Common myeloid progenitor, CD34-positive (primary cell): ENCODE results near the gene TBCD.

Experiments
- CTCF ChIA-PET: fragments of 350-600 bp; sonication (Branson Sonifier 250); formaldehyde crosslinking; loops from one replicate; lab custom pipeline; 2021; ENCODE audit warnings: antibody characterized with exemption; lab: Charles Lee
- POLR2A ChIA-PET: fragments of 350-600 bp; sonication (Branson Sonifier 250); formaldehyde crosslinking; loops from one replicate; lab custom pipeline; 2021; ENCODE audit warnings: antibody characterized with exemption; lab: Charles Lee
- DNase-seq, 3 donors: peaks; one replicate each; pipeline versions ENCODE4 v3.0.0 to v3.0.0-alpha.2; 2013
- H3K27ac ChIP-seq, 2 experiments: 1 replicate in 1 of 2; 2 replicates in 1 of 2; pipeline ENCODE4 v1.7.0; 2013; ENCODE audit warnings: inconsistent platforms in 2 of 2, low read length in 2 of 2, mild to moderate bottlenecking in 2 of 2, low read depth in 1 of 2, moderate library complexity in 1 of 2; ENCODE audit not compliant: severe bottlenecking in 2 of 2, insufficient read depth in 1 of 2, poor library complexity in 1 of 2
- H3K27me3 ChIP-seq, 5 experiments: replicated peaks in 2 of 5; 1 replicate in 3 of 5; 2 replicates in 2 of 5; pipeline versions ENCODE4 v1.6.1 to v1.7.0; 2013; ENCODE audit warnings: low read length in 4 of 5, mild to moderate bottlenecking in 2 of 5, moderate library complexity in 2 of 5, inconsistent platforms in 1 of 5; ENCODE audit not compliant: insufficient read depth in 5 of 5, control insufficient read depth in 4 of 5
- H3K36me3 ChIP-seq, 4 experiments: 1 replicate in 2 of 4; 2 replicates in 2 of 4; pipeline versions ENCODE4 v1.6.1 to v1.7.0; 2013; ENCODE audit warnings: low read length in 3 of 4, control low read depth in 1 of 4, mild to moderate bottlenecking in 1 of 4; ENCODE audit not compliant: control insufficient read depth in 4 of 4, insufficient read depth in 4 of 4
- H3K4me1 ChIP-seq, 4 experiments: 1 replicate in 3 of 4; 2 replicates in 1 of 4; pipeline versions ENCODE4 v1.6.1 to v1.7.1; 2013; ENCODE audit warnings: low read length in 3 of 4, mild to moderate bottlenecking in 3 of 4, control low read depth in 1 of 4, inconsistent platforms in 1 of 4, moderate library complexity in 1 of 4; ENCODE audit not compliant: control insufficient read depth in 4 of 4, insufficient read depth in 4 of 4; ENCODE audit errors: control extremely low read depth in 1 of 4
- H3K4me3 ChIP-seq, 7 experiments: 1 replicate in 4 of 7; 2 replicates in 3 of 7; pipeline versions ENCODE4 v1.5.1 to v1.7.0; 2013; ENCODE audit warnings: mild to moderate bottlenecking in 7 of 7, low read length in 6 of 7, moderate library complexity in 6 of 7, inconsistent platforms in 2 of 7, low read depth in 2 of 7, control low read depth in 1 of 7; ENCODE audit not compliant: insufficient read depth in 4 of 7, control insufficient read depth in 1 of 7; ENCODE audit errors: extremely low read depth in 1 of 7
- H3K9me3 ChIP-seq, 5 experiments: 1 replicate in 4 of 5; 2 replicates in 1 of 5; pipeline versions ENCODE4 v1.6.1 to v1.7.1; 2013; ENCODE audit warnings: low read length in 4 of 5, mild to moderate bottlenecking in 2 of 5, inconsistent platforms in 1 of 5, low read depth in 1 of 5, moderate library complexity in 1 of 5; ENCODE audit not compliant: control insufficient read depth in 4 of 5, insufficient read depth in 2 of 5; ENCODE audit errors: control extremely low read depth in 1 of 5
- WGBS: methylation state at CpG from one replicate; pipeline ENCODE4 v1.1.5; 2013; ENCODE audit not compliant: insufficient coverage; 5-methylcytosine and 5-hydroxymethylcytosine counted together

TBCD gene

GRCh38 chr17:82895087-82895486, 143.2 kb downstream of the TBCD start:
- no peak for DNase-seq
- Histone ChIP-seq H3K4me1 (peaks cover 0 to 19% (median 15%) of the 10 kb centered on the region in 4 experiments), H3K9me3 (no peaks in the 10 kb centered on the region), H3K27me3 (no peaks in the 10 kb centered on the region), H3K27ac (no peak overlapping the region), H3K4me3 (no peak overlapping the region), H3K36me3 (peaks cover 4 to 34% (median 16%) of the 10 kb centered on the region in 4 experiments)
- ChIA-PET POLR2A (no interaction called here), CTCF (interaction anchor here (0.7 to 1.8 kb wide), 2 partner anchors 10 to 18 kb away, joined by 3 to 6 read pairs; no protein-coding TSS in a partner anchor)
- 94% methylated on average over 11 of the region's 12 CpGs for WGBS

- peaks cover 0 to 19% (median 15%) of the 10 kb centered on the region in 4 experiments for H3K4me1 ChIP-seq
- peaks cover 2 to 32% (median 14%) of the 10 kb centered on the region in 4 experiments for H3K36me3 ChIP-seq
- POLR2A ChIA-PET = interaction anchor here (0.7 kb wide), 1 partner anchor 11 kb away, joined by 3 read pairs; no protein-coding TSS in a partner anchor
- no peaks in the 10 kb centered on the region for H3K27me3 ChIP-seq
- CTCF ChIA-PET = interaction anchor here (1.2 to 2.1 kb wide), 3 partner anchors 11 to 22 kb away, joined by 3 to 6 read pairs (median 4); no protein-coding TSS in a partner anchor
- no peak overlapping the region for H3K27ac ChIP-seq
- DNase-seq = no peak
- H3K4me3 ChIP-seq = no peak overlapping the region
- H3K9me3 ChIP-seq = no peaks in the 10 kb centered on the region
- 94% methylated on average over 25 of the region's 29 CpGs for WGBS
Observed at GRCh38 chr17:82896071-82897000, 144.5 kb downstream of the TBCD start.

- CTCF ChIA-PET = interaction anchor here (1.2 to 2.1 kb wide), 2 partner anchors 21 to 22 kb away, joined by 3 to 6 read pairs; no protein-coding TSS in a partner anchor
- no peaks in the 10 kb centered on the region for H3K9me3 ChIP-seq
- peaks cover 2 to 34% (median 18%) of the 10 kb centered on the region in 4 experiments for H3K36me3 ChIP-seq
- H3K4me3 ChIP-seq = no peak overlapping the region
- no peak for DNase-seq
- no peaks in the 10 kb centered on the region for H3K27me3 ChIP-seq
- no peak overlapping the region for H3K27ac ChIP-seq
- peaks cover 0 to 18% (median 14%) of the 10 kb centered on the region in 4 experiments for H3K4me1 ChIP-seq
- POLR2A ChIA-PET = no interaction called here
- WGBS = 96% methylated on average over 15 of the region's 24 CpGs
Observed at GRCh38 chr17:82897514-82898249, 145.8 kb downstream of the TBCD start.

GRCh38 chr17:82898976-82899514, 147.2 kb downstream of the TBCD start:
- POLR2A ChIA-PET = no interaction called here
- Histone ChIP-seq H3K4me3 (no peak overlapping the region), H3K27ac (no peak overlapping the region), H3K9me3 (no peaks in the 10 kb centered on the region), H3K36me3 (peaks cover 2 to 41% (median 22%) of the 10 kb centered on the region in 4 experiments), H3K4me1 (peaks cover 0 to 4% (median 2%) of the 10 kb centered on the region in 4 experiments), H3K27me3 (no peaks in the 10 kb centered on the region)
- no peak for DNase-seq
- 97% methylated on average over 52 of the region's 53 CpGs for WGBS
- CTCF ChIA-PET = interaction anchor here (1.2 kb wide), 1 partner anchor 14 kb away, joined by 6 read pairs; no protein-coding TSS in a partner anchor

GRCh38 chr17:82899941-82900340, 148.1 kb downstream of the TBCD start:
- Histone ChIP-seq H3K36me3 (peaks cover 2 to 48% (median 26%) of the 10 kb centered on the region in 4 experiments), H3K27ac (no peak overlapping the region), H3K4me3 (no peak overlapping the region), H3K4me1 (no peaks in the 10 kb centered on the region), H3K9me3 (no peaks in the 10 kb centered on the region), H3K27me3 (no peaks in the 10 kb centered on the region)
- CTCF ChIA-PET = interaction anchor here (0.7 kb wide), 1 partner anchor 15 kb away, joined by 3 read pairs; no protein-coding TSS in a partner anchor
- POLR2A ChIA-PET = no interaction called here
- DNase-seq = no peak
- WGBS = 89% methylated on average over 4 of the region's 7 CpGs

- WGBS = 99% methylated on average over 18 of the region's 19 CpGs
- DNase-seq = no peak
- H3K4me1 ChIP-seq = no peaks in the 10 kb centered on the region
- CTCF ChIA-PET = interaction anchor here (0.7 kb wide), 1 partner anchor 15 kb away, joined by 3 read pairs; no protein-coding TSS in a partner anchor
- H3K9me3 ChIP-seq = no peaks in the 10 kb centered on the region
- no peak overlapping the region for H3K4me3 ChIP-seq
- H3K36me3 ChIP-seq = peaks cover 2 to 48% (median 27%) of the 10 kb centered on the region in 4 experiments
- H3K27ac ChIP-seq = no peak overlapping the region
- POLR2A ChIA-PET = no interaction called here
- no peaks in the 10 kb centered on the region for H3K27me3 ChIP-seq
Observed at GRCh38 chr17:82900741-82901140, 148.9 kb downstream of the TBCD start.
